AG09309 (cell line): ENCODE data around the gene VMAC.

ENCODE experiments used
- DNase-seq: peaks from one replicate; pipeline ENCODE4 v3.0.0-alpha.2; 2010; ENCODE audit warnings: low read depth
- H3K4me3 ChIP-seq: 2 replicates; pipeline ENCODE4 v1.5.1; 2011; ENCODE audit warnings: mild to moderate bottlenecking, low read depth, low read length, moderate library complexity; ENCODE audit not compliant: control insufficient read depth
- CTCF ChIP-seq: IDR thresholded peaks from 2 replicates; pipeline ENCODE4 v1.5.1; 2011; ENCODE audit warnings: mild to moderate bottlenecking, low read depth, low read length, inconsistent platforms; ENCODE audit not compliant: insufficient read depth, control insufficient read depth; ENCODE audit errors: missing control alignments

The VMAC gene

GRCh38 chr19:5910638-5910907 is 5.9 kb downstream of the VMAC start:
- no peak for TF ChIP-seq CTCF
- no peak for DNase-seq

GRCh38 chr19:5911366-5911765 is 6.7 kb downstream of the VMAC start:
- no peak for DNase-seq
- no peak for TF ChIP-seq CTCF
- H3K4me3 ChIP-seq, result no peak overlapping the region

More at GRCh38 chr19:5910638-5910907, 5.9 kb downstream of the VMAC start:
- no peak overlapping the region for H3K4me3 ChIP-seq

GRCh38 chr19:5913739-5914357 is 9.2 kb downstream of the VMAC start, which contains the start of gene CAPS:
CAPS (plus strand) TSS chr19:5914254; CDS start chr19:5914407, 153 bp downstream.
- peak; percentile 53 for DNase-seq
- TF ChIP-seq CTCF, result no peak
- H3K4me3 ChIP-seq, result no peak within 1 kb of the TSS

- no peak overlapping the region for H3K4me3 ChIP-seq
- DNase-seq, result no peak
- no peak for TF ChIP-seq CTCF
These were observed 9.7 kb downstream of the VMAC start for GRCh38 chr19:5914358-5914774.

GRCh38 chr19:5914946-5915781 is 10.5 kb downstream of the VMAC start:
- H3K4me3 ChIP-seq, result no peak overlapping the region
- no peak for TF ChIP-seq CTCF
- DNase-seq, result no peak

- no peak overlapping the region for H3K4me3 ChIP-seq
- no peak for TF ChIP-seq CTCF
- no peak for DNase-seq
These were observed 11.1 kb downstream of the VMAC start for GRCh38 chr19:5915782-5916165.

- no peak for DNase-seq
- H3K4me3 ChIP-seq, result no peak overlapping the region
- no peak for TF ChIP-seq CTCF
These were observed 11.6 kb downstream of the VMAC start for GRCh38 chr19:5916181-5916708.
